ENCODE data around the gene RNF8.
"Not testable (repeated sequence)": the region's sequence is repeated elsewhere in the genome, so short reads cannot be mapped to it uniquely, and the experiment has no call there.

RNF8 gene

GRCh38 chr6:37399795-37400490 is 46.2 kb downstream of the RNF8 start:
- DNase-seq (ENCODE audit: low read depth in 3 of 3): no peak

DNA sequence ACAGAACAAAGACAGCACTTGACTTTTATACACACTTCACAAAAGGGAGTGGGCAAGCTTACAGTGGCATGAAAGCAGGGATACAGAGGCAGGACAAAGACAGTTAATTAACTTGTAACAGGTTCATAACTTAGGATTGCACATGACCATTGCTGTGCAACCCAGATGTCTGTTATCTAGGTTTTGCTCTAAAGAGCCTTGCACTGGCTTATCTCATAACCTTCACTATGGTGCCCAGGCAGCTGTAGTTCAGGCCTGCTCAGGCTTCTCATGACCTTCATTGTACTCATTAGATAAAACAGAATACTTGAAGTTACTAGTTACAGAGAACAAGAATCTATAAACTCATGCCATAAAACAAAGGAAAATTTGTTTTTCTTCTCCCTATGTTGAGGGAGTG is 47.9 kb downstream of the RNF8 start:
- DNase-seq (ENCODE audit: low read depth in 3 of 3): not testable (repeated sequence)

- DNase-seq (ENCODE audit: low read depth in 3 of 3): no peak
Observed at GRCh38 chr6:37406726-37407341, 53.1 kb downstream of the RNF8 start.

DNA sequence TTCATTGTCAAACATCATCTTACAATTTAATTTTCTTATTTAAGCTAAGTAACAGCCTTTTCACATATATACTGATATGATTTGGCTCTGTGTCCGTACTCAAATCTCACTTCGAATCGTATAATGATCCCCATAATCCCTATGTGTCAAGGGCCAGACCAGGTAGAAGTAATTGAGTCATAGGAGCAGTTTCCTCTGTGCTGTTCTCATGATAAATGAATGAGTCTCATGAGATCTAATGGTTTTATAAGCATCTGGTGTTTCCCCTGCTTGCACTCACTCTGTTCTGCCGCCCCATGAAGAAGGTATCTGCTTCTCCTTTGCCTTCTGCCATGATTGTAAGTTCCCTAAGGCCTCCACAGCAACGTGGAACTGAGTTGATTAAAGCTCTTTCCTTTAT is 54.2 kb downstream of the RNF8 start:
- DNase-seq (ENCODE audit: low read depth in 3 of 3): no peak

DNA sequence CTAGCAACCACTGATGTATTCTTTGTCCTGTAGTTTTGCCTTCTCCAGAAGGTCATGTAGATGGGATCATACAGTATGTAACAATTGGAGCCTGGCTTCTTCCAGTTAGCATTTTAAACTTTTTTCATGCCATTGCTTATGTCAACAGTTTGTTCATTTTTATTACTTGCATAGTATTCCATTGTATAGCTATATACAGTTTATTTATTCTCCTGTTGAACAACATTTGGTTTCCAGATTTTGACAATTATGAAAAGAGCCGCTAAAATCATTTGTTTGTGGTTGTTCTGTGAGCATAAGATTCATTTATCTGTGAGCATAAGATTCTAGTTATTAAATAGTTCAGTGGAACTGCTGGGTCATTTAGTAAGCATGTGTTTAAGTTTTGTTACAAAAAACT is 55.7 kb downstream of the RNF8 start:
- DNase-seq (ENCODE audit: low read depth in 3 of 3): no peak

GRCh38 chr6:37417393-37417792 is 63.6 kb downstream of the RNF8 start:
- no peak for DNase-seq (ENCODE audit: low read depth in 3 of 3)

GRCh38 chr6:37418722-37419121 is 64.9 kb downstream of the RNF8 start:
- no peak for DNase-seq (ENCODE audit: low read depth in 3 of 3)

DNA sequence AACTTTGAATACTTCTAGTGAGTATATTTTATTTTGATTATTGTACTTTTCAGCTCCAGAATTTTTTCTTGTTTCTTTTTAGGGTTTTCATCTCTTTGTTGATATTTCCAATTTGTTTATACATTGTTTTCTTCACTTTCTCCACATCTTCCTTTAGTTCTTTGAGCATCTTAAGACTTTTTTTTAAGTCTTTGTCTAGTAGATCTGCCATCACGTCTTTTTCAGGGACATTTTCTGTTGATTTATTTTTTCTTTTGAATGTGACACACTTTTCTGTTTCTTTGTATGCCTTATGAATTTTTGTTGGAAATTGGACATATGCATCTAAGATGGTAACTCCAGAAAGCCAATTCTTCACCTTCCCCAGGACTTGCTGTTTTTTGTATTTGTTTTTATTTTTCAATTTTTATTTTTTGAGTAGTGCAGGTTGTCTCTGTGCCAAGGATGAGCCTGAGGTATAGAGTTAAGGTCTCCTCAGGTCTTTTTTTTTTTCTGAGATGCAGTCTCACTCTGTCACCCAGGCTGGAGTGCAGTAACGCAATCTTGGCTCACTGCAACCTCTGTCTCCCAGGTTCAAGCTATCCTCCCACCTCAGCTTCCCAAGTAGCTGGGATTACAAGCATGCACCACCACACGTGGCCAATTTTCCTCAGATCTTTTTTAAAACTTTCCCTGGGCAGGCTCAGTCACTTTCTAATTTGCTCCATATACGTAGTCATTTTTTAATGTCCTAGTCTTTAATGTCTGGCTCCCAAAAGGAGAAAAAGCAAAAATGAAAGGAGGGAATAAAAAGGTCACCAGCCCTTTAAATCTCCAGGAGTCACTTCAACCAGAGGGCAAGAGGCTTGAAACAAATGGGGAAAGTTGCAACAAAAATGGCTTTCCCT is 72.5 kb downstream of the RNF8 start:
- DNase-seq (ENCODE audit: low read depth in 3 of 3): no peak

- DNase-seq (ENCODE audit: low read depth in 3 of 3): no peak
Observed at GRCh38 chr6:37426945-37427510, 73.2 kb downstream of the RNF8 start.

DNA sequence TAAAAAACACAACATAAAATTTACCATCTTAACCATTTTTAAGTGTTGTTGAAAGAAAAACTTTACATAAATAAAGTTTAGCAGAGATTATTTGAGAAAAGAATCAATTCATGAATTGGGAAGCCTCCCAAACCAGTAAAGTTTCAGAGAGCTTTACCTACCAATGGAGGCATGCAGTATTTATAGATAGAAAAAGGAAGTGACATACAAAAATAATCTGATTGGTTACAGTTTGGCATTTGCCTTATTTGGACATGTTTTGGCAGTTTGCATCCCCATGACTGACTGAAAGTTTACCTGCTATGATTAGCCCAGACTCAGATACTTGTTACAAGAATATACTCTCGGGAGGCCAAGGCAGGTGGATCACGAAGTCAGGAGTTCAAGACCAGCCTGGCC is 75.6 kb downstream of the RNF8 start:
- no peak for DNase-seq (ENCODE audit: low read depth in 3 of 3)

- DNase-seq (ENCODE audit: low read depth in 3 of 3): peak in 1 of 3 experiments; percentile 4
Observed at GRCh38 chr6:37432590-37432915, 78.8 kb downstream of the RNF8 start.

DNA sequence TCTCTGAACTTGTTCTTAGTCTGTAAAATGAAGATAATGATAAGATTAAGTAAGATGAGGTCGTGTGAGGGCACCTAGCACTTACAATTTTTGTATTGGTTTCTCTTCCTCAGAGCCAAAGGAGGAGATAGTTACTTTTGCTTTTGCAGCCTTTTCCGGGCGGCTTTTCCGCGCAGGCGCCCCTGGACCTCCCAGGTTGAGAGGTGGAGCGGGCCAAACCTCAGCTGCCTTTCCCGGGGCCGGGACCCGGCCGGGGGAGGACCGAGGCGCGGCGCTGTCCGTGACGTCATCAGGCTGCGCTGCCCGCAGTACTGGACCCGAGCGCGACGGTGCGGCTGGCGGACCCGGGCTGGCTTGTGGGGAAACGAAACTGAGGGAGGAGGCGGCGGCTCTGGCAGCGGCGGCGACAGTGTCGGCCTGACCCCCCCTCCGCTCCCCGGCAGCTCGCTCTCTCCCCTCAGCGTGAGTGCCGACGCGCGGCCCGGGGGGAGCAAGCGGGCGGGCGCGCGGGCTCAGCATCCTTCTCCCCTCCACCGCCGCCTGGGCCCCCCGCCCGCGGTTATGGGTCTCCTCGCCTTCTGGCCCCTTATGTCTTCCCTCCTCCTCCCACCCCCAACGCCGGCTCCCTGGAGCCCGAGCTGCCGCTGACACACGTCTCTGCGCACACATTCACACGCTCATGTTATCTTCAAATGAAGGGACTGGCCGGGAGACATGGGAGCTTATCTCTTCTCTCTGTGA is 79.3 kb downstream of the RNF8 start, which contains the start of gene CMTR1:
Gene CMTR1 (plus strand): TSS at position 306 of the 741 bp plus-strand sequence. CDS start 2,409 bp downstream, outside the sequence.
- peak; percentile 93 to 95 (median 94) for DNase-seq (ENCODE audit: low read depth in 3 of 3)

DNA sequence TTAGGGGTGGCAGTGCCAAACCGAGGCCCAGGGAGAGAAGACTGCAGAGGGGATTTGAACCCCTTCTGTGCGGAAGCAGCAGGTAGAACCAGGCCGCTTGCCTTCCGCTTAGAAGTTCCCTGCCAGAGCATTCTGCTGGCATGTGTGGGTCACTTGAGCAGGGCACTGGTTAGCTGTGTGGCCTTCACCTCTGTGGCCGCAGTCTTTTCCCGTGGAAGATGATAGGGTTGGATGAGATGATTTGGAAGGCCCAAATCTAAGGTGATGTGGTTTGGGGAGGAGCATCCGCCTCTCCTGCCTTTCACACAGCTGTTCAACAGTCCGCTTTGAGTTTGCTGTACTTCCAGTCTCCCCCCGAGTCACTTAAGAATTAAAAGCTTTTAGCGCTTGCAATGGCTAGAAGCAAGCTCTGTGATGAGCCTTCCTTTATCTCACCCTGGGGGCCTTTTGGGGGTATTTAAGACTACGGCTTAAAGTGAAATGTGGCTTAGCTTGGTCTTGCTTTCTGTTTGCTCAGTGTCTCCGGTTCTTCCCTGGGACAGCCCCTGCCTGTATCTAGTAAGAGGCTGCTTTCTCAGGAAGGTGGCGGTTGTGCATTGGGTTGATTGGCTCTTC is 80.0 kb downstream of the RNF8 start:
- peak; percentile 6 to 21 (median 18) for DNase-seq (ENCODE audit: low read depth in 3 of 3)

DNA sequence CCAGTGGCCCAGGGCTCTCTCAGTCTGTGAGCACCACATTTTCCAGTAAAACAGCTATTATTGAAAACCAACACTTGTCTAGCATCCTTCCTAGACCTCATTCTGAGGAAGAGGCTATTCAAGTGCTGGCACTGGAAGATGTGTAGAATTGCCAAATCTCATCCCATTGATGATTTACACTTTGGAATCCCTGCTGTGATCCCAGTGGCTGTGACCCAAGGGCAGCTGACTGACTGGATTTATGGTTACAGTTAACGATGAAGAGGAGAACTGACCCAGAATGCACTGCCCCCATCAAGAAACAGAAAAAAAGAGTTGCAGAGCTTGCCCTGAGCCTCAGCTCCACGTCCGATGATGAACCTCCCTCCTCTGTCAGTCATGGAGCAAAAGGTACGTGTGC is 81.6 kb downstream of the RNF8 start:
- no peak for DNase-seq (ENCODE audit: low read depth in 3 of 3)

DNA sequence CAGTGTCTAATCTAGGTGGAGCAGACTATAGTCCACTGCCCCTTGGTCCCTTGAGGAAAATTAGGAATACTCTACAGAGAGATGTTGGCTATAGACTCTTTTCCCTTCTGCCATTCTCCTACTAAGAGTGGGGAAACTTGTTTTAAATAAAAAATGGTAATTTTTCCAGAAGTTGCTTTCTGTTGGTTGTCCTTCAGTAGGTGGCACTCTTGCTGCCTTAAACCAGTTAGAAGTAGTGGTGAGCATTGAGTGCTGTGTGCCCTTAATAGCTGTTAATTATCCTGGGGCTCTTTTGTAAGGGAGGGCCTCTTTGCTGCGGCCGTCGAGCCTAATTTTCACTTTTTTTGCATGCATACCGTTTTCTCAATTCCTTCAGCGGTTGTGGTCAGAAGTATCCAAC is 82.0 kb downstream of the RNF8 start:
- no peak for DNase-seq (ENCODE audit: low read depth in 3 of 3)

DNA sequence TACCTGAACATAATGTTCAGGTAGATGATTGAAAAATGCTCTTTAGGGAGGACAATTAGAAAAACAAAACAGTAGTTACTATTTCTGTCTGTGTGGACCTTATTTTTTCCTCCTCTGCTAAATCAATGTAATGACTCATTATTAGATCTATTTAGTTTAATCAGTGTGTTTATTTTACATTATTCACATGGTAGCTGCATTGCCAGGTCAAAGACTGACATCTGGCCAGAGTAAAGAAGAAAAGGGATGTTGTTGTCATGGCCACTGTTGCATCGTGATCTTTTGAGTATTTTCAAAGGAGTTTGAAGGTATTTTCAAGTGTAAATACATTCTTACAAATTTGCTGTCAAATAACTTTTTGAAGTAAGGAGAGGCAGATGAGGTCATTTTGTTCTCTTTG is 85.1 kb downstream of the RNF8 start:
- no peak for DNase-seq (ENCODE audit: low read depth in 3 of 3)

DNA sequence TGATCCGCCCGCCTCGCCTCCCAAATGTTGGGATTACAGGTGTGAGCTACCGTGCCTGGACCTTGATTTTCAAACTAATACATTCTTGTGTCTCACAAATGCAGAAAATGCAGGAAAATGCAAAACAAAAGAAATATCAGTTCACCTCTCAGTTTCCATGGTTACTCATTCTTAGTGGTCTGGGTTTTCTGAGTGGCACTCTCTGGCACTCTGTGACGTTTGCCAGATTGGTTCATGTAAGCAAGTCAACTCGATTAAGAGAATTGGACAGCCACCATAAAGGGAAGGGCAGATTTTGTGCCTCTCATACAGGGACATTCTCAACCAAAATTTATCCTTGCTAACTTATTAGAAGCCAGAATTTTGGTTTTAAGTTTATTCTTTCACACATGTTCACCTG is 87.9 kb downstream of the RNF8 start:
- DNase-seq (ENCODE audit: low read depth in 3 of 3): no peak

- no peak for DNase-seq (ENCODE audit: low read depth in 3 of 3)
Observed at GRCh38 chr6:37442416-37443215, 88.8 kb downstream of the RNF8 start.

- DNase-seq (ENCODE audit: low read depth in 3 of 3): not testable (repeated sequence)
Observed at GRCh38 chr6:37443216-37443542, 89.4 kb downstream of the RNF8 start.

Data from stimulated activated CD4-positive, alpha-beta T cell treated with anti-CD3 and anti-CD28 coated beads, TNF-alpha, amount 100 ng/mL, for 4 hours (primary cell).